Body of pancreas (tissue), 4 donors: Measurements from ENCODE around the gene ZNF785.

Source experiments
- POLR2A ChIP-seq, 3 donors: fragments of 450-650 bp; IDR thresholded peaks; one replicate each; pipeline ENCODE4 v1.6.1; 2016; ENCODE audit warnings: antibody characterized with exemption in 3 of 3, mild to moderate bottlenecking in 2 of 3
- TF ChIP-seq, protein P1 (sequence below), 7 experiments: fragments of 450-650 bp in 4 of 7; fragments of 200-600 bp in 3 of 7; sonication (generic) in 3 of 7; IDR thresholded peaks; one replicate each; pipeline ENCODE4 v1.5.1; 2016 to 2019; ENCODE audit warnings: antibody characterized with exemption in 7 of 7

DNA sequence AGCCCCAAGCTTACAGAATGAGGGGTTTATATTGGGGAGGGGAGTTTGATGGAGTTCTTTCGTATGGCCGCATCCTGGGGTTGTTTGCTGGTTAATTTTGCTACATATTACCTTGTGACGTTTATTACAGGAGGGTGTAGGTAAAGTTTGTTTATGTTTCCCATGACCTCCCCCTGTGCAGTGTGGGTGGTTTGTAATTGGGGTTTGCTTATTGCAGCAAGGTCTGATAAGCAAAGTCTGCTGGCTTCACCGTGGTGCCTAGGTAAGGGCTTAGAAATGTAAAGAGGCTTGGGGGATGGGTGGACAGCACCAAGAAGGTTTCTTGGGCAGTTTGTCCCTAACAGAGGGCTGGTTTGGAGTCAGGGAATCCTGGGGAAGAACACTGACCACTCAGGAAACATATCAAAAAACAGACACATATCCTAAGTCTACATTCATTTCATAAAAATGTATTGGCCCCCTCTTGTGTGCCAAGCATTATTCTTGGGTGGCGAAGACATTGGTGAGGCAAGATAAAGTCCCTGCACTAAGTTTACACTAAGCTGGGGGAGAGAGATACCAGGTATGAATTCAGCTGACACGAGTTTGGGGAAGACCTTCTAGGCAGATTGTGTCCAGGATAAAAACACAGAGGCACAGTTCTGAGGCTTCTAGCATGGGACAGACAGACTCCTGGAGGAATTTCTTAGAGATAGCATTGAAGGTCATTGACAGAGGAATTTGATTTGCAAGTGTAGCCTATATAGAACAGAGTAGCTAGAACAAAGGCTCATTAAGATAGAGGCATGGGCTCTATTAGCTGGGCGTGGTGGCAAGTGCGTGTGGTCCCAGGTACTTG, 36.9 kb downstream of the ZNF785 start:
- TF ChIP-seq, protein P1, sequence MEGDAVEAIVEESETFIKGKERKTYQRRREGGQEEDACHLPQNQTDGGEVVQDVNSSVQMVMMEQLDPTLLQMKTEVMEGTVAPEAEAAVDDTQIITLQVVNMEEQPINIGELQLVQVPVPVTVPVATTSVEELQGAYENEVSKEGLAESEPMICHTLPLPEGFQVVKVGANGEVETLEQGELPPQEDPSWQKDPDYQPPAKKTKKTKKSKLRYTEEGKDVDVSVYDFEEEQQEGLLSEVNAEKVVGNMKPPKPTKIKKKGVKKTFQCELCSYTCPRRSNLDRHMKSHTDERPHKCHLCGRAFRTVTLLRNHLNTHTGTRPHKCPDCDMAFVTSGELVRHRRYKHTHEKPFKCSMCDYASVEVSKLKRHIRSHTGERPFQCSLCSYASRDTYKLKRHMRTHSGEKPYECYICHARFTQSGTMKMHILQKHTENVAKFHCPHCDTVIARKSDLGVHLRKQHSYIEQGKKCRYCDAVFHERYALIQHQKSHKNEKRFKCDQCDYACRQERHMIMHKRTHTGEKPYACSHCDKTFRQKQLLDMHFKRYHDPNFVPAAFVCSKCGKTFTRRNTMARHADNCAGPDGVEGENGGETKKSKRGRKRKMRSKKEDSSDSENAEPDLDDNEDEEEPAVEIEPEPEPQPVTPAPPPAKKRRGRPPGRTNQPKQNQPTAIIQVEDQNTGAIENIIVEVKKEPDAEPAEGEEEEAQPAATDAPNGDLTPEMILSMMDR (IDR thresholded peaks at IDR 0.05), result no peak
- TF ChIP-seq POLR2A (IDR thresholded peaks at IDR 0.05), result no peak
